ENCODE data around the gene HIC2. TPM values are rescaled to one million over a fixed set of nuclear protein-coding genes. Genes with fewer than 3 reads are reported as not detected.
"Not testable (repeated sequence)": the region's sequence is repeated elsewhere in the genome, so short reads cannot be mapped to it uniquely, and the experiment has no call there.

HIC2 gene, protein sequence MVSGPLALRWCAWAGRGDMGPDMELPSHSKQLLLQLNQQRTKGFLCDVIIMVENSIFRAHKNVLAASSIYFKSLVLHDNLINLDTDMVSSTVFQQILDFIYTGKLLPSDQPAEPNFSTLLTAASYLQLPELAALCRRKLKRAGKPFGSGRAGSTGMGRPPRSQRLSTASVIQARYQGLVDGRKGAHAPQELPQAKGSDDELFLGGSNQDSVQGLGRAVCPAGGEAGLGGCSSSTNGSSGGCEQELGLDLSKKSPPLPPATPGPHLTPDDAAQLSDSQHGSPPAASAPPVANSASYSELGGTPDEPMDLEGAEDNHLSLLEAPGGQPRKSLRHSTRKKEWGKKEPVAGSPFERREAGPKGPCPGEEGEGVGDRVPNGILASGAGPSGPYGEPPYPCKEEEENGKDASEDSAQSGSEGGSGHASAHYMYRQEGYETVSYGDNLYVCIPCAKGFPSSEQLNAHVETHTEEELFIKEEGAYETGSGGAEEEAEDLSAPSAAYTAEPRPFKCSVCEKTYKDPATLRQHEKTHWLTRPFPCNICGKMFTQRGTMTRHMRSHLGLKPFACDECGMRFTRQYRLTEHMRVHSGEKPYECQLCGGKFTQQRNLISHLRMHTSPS
- polyA plus RNA-seq (2012; ENCODE audit: missing spikeins), result 1.5 TPM

GRCh38 chr22:21417227-21417746, at the start of gene HIC2:
TSS of gene HIC2 (plus strand) at chr22:21417371. CDS start at chr22:21442832, 25,461 bp downstream.
- not testable (repeated sequence) for DNase-seq (ENCODE audit: insufficient read length)

GRCh38 chr22:21368603-21369310, 48.4 kb upstream of the HIC2 start:
- FAIRE-seq; DNase-seq (ENCODE audit: insufficient read length): not testable (repeated sequence)

More at GRCh38 chr22:21417227-21417746, at the start of gene HIC2:
- not testable (repeated sequence) for FAIRE-seq

GRCh38 chr22:21375880-21376279, 41.3 kb upstream of the HIC2 start:
- not testable (repeated sequence) for DNase-seq (ENCODE audit: insufficient read length)

GRCh38 chr22:21383701-21384467, 33.3 kb upstream of the HIC2 start, which contains the start of gene RIMBP3B:
TSS of gene RIMBP3B (plus strand) at chr22:21383751. CDS start at chr22:21383859, 108 bp downstream.
- not testable (repeated sequence) for FAIRE-seq

More at GRCh38 chr22:21375880-21376279, 41.3 kb upstream of the HIC2 start:
- not testable (repeated sequence) for FAIRE-seq

DNA sequence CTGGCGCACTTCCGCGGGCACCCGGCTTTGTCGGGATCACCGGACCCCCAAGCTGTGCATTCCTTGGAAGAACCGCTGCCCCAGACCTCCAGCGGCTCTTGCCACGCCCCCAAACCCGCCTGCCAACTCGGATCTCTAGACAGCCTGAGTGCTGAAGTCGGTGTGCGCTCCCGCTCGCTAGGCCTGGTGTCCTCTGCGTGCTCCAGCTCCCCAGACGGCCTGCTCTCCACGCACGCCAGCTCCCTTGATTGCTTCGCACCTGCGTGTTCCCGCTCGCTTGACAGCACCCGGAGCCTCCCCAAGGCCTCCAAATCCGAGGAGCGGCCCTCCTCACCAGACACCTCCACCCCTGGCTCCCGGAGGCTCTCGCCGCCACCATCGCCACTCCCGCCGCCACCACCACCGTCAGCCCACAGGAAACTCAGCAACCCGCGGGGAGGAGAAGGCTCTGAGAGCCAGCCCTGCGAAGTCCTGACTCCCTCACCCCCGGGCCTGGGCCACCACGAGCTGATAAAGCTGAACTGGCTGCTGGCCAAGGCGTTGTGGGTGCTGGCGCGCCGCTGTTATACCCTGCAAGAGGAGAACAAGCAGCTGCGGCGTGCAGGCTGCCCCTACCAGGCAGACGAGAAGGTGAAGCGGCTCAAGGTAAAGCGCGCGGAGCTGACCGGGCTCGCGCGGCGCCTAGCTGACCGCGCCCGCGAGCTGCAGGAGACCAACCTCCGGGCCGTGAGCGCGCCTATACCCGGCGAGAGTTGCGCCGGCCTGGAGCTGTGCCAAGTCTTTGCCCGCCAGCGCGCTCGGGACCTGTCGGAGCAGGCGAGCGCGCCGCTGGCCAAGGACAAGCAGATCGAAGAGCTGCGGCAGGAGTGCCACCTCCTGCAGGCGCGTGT, 32.5 kb upstream of the HIC2 start:
- DNase-seq (ENCODE audit: insufficient read length), result not testable (repeated sequence)

More at GRCh38 chr22:21383701-21384467, 33.3 kb upstream of the HIC2 start, which contains the start of gene RIMBP3B:
- DNase-seq (ENCODE audit: insufficient read length), result not testable (repeated sequence)

DNA sequence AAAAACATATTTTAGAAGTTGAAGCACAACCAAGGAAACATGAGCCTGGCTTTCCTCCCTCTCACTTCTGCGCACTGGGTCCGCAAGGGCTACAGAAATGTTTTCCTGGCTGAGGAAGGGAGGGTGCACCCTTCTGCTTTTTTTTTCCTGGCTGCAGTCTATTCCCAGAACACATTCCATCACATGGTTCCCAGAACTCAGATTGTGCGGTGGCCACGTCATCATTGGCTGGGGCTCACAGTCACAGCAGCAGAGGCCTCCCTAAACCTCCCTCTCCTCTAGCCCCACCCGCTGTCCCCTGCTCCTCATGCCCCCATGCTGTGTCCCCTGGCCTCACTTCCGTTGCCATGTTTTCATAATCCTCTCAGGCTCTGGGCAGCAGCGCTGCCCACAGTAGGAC, 27.7 kb upstream of the HIC2 start:
- not testable (repeated sequence) for FAIRE-seq; DNase-seq (ENCODE audit: insufficient read length)

More for the DNA sequence above, 32.5 kb upstream of the HIC2 start:
- not testable (repeated sequence) for FAIRE-seq

- not testable (repeated sequence) for DNase-seq (ENCODE audit: insufficient read length); FAIRE-seq
Observed at GRCh38 chr22:21390013-21390412, 27.2 kb upstream of the HIC2 start.

- not testable (repeated sequence) for FAIRE-seq; DNase-seq (ENCODE audit: insufficient read length)
Observed at GRCh38 chr22:21394613-21395012, 22.6 kb upstream of the HIC2 start.

GRCh38 chr22:21401197-21401969, 15.8 kb upstream of the HIC2 start:
- not testable (repeated sequence) for FAIRE-seq

GRCh38 chr22:21402763-21403314, 14.3 kb upstream of the HIC2 start:
- not testable (repeated sequence) for DNase-seq (ENCODE audit: insufficient read length); FAIRE-seq

More at GRCh38 chr22:21401197-21401969, 15.8 kb upstream of the HIC2 start:
- not testable (repeated sequence) for DNase-seq (ENCODE audit: insufficient read length)

DNA sequence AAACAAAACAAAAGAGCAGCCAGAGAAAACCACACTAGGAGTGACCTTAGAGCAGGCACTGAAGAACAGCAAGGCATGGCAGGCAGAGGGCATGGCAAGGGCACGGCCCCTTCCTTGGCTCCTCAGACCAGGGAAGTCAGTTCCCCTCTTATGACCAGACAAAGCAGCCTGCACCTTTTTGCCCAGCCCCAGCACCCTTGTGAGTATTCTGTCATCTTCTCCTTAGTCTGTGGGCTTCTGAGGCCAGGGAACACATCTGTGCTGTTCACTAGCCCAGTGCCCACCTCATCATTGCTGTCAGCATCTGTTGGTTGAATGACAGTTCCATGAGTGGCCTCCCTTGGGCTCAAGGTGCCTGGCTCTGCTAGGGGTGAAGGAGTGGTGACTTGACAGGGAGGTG, 10.0 kb upstream of the HIC2 start:
- not testable (repeated sequence) for FAIRE-seq; DNase-seq (ENCODE audit: insufficient read length)

- not testable (repeated sequence) for FAIRE-seq; DNase-seq (ENCODE audit: insufficient read length)
Observed at GRCh38 chr22:21407792-21408191, 9.4 kb upstream of the HIC2 start.

DNA sequence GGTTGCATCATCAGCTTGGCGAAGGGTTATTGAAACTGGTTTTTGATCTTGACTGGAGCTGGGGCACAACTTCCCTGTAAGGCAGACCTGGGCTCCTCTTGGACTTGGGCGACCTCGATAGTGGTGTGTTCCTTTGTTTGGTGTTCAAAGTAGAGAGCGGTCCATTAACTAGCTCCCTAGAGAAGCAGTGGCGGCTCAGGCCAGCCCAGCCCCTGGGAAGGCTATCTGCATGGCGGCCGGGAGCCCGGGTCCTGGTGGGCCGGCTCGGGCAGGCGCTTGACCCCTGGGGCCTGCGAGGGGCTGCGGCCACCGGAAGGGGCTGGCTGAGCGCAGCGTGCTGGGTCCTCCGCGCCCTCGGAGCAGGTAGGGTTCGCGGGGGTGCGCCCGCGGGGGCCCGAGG, 796 bp upstream of the HIC2 start:
- not testable (repeated sequence) for FAIRE-seq; DNase-seq (ENCODE audit: insufficient read length)

DNA sequence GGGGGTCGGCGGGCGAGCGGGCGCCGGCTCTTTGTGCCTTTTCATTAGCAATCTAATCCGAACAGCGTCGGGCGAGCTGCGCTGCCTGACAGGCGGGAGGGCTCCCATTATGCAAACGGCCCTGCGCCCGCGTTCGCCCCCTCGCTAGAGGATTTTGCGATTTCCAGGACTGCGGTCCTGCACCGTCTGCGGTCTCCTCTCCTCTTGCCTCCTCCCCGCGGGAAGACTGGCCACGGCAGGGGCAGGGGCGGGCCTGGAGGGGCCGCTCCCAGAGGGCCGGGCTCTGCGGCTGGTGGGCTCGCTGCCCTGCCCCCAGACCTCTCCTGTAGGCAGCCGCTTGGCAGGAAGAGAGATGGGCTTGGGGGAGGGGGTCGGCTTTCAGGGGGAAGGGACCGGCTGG, 682 bp downstream of the HIC2 start:
- FAIRE-seq; DNase-seq (ENCODE audit: insufficient read length): not testable (repeated sequence)

DNA sequence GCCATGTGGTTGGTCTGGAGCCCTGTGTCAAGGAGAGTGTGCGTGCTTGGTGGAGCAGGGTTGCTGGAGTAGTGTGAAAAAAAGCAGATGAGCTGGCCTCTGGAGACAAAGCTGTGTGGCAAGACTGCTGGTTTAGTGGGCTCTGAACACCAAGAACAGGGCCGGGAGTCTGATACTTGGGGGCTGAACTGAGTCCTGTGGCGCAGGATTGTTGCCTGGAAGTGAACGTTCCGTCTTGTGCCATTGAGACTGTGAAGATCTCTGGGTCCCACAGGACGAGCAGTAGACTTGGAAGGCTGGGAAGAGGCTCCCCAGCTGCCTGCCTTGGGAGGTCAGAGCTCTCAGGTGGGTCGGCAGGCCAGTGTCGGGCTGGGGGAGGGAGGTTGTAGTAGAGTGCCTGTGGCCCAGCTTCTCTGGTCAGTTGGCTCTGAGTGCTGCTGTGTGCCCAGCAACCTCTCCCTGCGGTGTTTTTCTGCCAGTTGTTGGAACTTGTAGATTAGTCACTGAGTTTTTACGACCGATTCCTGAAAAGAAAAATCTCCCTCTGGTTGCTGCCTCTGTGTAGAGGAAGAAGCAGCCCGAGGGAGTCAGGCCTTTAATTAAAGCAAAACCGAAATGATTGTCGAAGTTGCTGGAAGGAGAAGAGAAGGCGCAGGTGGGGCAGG, 1.9 kb downstream of the HIC2 start:
- not testable (repeated sequence) for DNase-seq (ENCODE audit: insufficient read length); FAIRE-seq

DNA sequence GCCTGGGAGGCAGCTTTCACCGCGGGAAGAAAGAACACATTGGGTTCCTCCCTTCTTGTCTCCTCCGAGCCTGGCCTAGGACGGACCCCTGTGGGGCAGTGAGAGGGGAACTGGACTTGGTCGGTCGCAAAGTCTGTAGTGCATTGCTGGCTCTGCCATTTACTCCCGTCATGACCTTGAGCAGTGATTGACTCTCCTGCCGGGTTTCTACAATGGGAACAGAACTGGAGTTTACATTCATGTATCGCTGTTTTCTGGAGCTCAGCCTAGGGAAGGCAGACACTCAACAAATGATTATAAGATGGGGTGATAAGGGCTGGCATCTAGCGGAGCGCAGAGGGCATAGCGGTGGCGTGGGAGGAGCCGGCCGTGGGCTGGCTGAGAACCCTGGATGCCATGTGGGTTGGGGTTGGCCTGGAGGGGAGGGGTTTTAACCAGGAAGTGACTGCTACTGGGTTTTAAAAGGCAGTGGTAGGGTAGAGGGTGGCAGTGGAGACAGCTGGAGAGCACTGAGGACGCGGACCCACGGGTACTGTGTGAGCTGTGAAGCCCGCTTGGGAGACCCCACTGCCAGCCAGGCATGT, 3.1 kb downstream of the HIC2 start:
- not testable (repeated sequence) for FAIRE-seq; DNase-seq (ENCODE audit: insufficient read length)

Data from GM12892 (cell line).